Endothelial cell of hepatic sinusoid (primary cell): ENCODE measurements around the gene HMCES.
"Not testable (repeated sequence)": the region's sequence is repeated elsewhere in the genome, so short reads cannot be mapped to it uniquely, and the experiment has no call there.

Experiments
- in situ Hi-C: cut with HindIII; loops from 2 replicates; pipeline ENCODE4 v1.10.0; 2017; ENCODE audit warnings: low sequenced_read_pairs

Gene HMCES

GRCh38 chr3:129316248-129317013 is 37.8 kb downstream of the HMCES start:
- in situ Hi-C loops, result no loop called here

- in situ Hi-C loops, result no loop called here
These were observed 38.5 kb downstream of the HMCES start for GRCh38 chr3:129317014-129317771.

GRCh38 chr3:129317848-129318247 is 39.2 kb downstream of the HMCES start:
- in situ Hi-C loops, result no loop called here

- in situ Hi-C loops, result no loop called here
These were observed 40.3 kb downstream of the HMCES start for GRCh38 chr3:129318921-129319320.

- in situ Hi-C loops, result no loop called here
These were observed 41.6 kb downstream of the HMCES start for GRCh38 chr3:129320261-129320660.

GRCh38 chr3:129320825-129321487 is 42.3 kb downstream of the HMCES start:
- in situ Hi-C loops, result no loop called here

- in situ Hi-C loops, result no loop called here
These were observed 43.2 kb downstream of the HMCES start for GRCh38 chr3:129321887-129322286.

GRCh38 chr3:129323651-129324294 is 45.1 kb downstream of the HMCES start:
- in situ Hi-C loops, result no loop called here

GRCh38 chr3:129324855-129325254 is 46.2 kb downstream of the HMCES start:
- in situ Hi-C loops, result no loop called here

GRCh38 chr3:129325383-129325782 is 46.7 kb downstream of the HMCES start:
- in situ Hi-C loops, result no loop called here

GRCh38 chr3:129326138-129326537 is 47.5 kb downstream of the HMCES start:
- in situ Hi-C loops, result no loop called here

GRCh38 chr3:129326595-129326994 is 47.9 kb downstream of the HMCES start:
- in situ Hi-C loops, result no loop called here

- in situ Hi-C loops, result no loop called here
These were observed 48.8 kb downstream of the HMCES start for GRCh38 chr3:129327510-129327909.

GRCh38 chr3:129329858-129330257 is 51.2 kb downstream of the HMCES start:
- in situ Hi-C loops, result no loop called here

GRCh38 chr3:129330409-129330808 is 51.7 kb downstream of the HMCES start:
- in situ Hi-C loops, result no loop called here

GRCh38 chr3:129333891-129334290 is 55.2 kb downstream of the HMCES start:
- in situ Hi-C loops, result no loop called here

- in situ Hi-C loops, result no loop called here
These were observed 57.5 kb downstream of the HMCES start for GRCh38 chr3:129336093-129336706.

- in situ Hi-C loops, result not testable (repeated sequence)
These were observed 59.0 kb downstream of the HMCES start for GRCh38 chr3:129337719-129338118.

GRCh38 chr3:129339186-129339585 is 60.5 kb downstream of the HMCES start:
- in situ Hi-C loops, result not testable (repeated sequence)

GRCh38 chr3:129339833-129340232 is 61.2 kb downstream of the HMCES start:
- in situ Hi-C loops, result loop anchor here (5.0 kb wide), 1 partner anchor 37 kb away; no protein-coding TSS in a partner anchor
